GM12878 (cell line): ENCODE data around the gene CACNA1E.

Source experiments
- ASH2L ChIP-seq: fragments of 300-600, 200-600 bp; sonication (generic); IDR thresholded peaks from 2 replicates; pipeline ENCODE4 v1.6.1; 2017; ENCODE audit warnings: low read depth, mild to moderate bottlenecking, borderline replicate concordance
- EZH2 ChIP-seq: IDR thresholded peaks from 2 replicates; pipeline ENCODE4 v1.6.1; 2012; ENCODE audit warnings: low read depth, mild to moderate bottlenecking, control low read depth, inconsistent platforms, low read length, borderline replicate concordance; ENCODE audit not compliant: control insufficient read depth
- HDAC6 ChIP-seq: fragments of 200-600 bp; sonication (generic); IDR thresholded peaks from one replicate; pipeline ENCODE4 v1.8.0; 2017; ENCODE audit warnings: antibody characterized with exemption; ENCODE audit not compliant: unreplicated experiment
- NFYA ChIP-seq: IDR thresholded peaks from 2 replicates; pipeline ENCODE4 v1.6.1; 2011; ENCODE audit warnings: low read depth, mild to moderate bottlenecking, low read length, improper control_type of control experiment, borderline replicate concordance
- NRF1 ChIP-seq: conservative IDR thresholded peaks from 2 replicates; pipeline ENCODE4 v1.6.1; 2011; ENCODE audit warnings: mild to moderate bottlenecking, low read depth, low read length, improper control_type of control experiment
- ZNF24 ChIP-seq: fragments of 450-650 bp; IDR thresholded peaks from 2 replicates; pipeline ENCODE4 v1.6.1; 2017; ENCODE audit warnings: antibody characterized with exemption, mild to moderate bottlenecking
- TF ChIP-seq, protein P1 (sequence below): IDR thresholded peaks from 2 replicates; pipeline ENCODE4 v1.6.1; 2012; ENCODE audit warnings: low read depth, low read length, improper control_type of control experiment

DNA sequence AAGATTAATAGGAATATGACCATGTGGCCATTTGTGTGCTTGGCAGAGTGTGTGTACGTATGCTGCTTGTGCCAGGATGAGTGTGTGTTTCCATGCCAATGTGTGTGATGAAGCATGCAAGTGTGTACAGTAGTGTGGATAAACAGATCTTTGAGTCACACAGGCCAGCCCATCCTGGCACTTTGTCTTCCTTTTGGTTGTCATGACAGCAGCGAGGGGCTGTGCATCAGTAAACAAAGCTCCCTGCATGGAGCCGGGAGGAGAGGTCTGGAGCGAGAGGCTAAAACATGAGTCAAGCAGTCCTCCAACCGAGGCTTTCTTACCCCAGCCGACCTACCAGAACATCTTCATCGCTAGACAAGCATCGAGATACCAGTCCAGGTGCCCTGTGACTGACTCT is 221.2 kb downstream of the CACNA1E start:
- TF ChIP-seq HDAC6 (no peak), ZNF24 (no peak), ASH2L (no peak), NFYA (no peak), EZH2 (no peak), NRF1 (no peak)
- TF ChIP-seq, protein P1, sequence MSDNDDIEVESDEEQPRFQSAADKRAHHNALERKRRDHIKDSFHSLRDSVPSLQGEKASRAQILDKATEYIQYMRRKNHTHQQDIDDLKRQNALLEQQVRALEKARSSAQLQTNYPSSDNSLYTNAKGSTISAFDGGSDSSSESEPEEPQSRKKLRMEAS: no peak
